Neural cell (in vitro differentiated cells): Measurements from ENCODE around the gene PID1. TPM values are rescaled to one million over a fixed set of nuclear protein-coding genes. Genes with fewer than 3 reads are reported as not detected.

Source experiments
- H2AFZ ChIP-seq: fragments of 200-600, 300-800 bp; sonication (generic), shearing (Covaris generic); 2 replicates; pipeline ENCODE4 v1.6.0; 2014; ENCODE audit warnings: low read depth, mild to moderate bottlenecking, antibody characterized with exemption, low read length, moderate library complexity
- H3F3A ChIP-seq: fragments of 200-600 bp; shearing (Covaris generic); 2 replicates; pipeline ENCODE4 v1.6.1; 2016; ENCODE audit warnings: mild to moderate bottlenecking, moderate library complexity, mixed read lengths, antibody characterized with exemption, low read length; ENCODE audit not compliant: insufficient read depth, poor library complexity, severe bottlenecking
- H3K27ac ChIP-seq: fragments of 200-600, 300-800 bp; sonication (generic), shearing (Covaris generic); 2 replicates; pipeline ENCODE4 v1.5.1; 2014; ENCODE audit warnings: mild to moderate bottlenecking, low read length, moderate library complexity
- H3K27me3 ChIP-seq: fragments of 300-800, 200-600 bp; sonication (generic), shearing (Covaris generic); 2 replicates; pipeline ENCODE4 v1.6.0; 2014; ENCODE audit warnings: mild to moderate bottlenecking, low read depth, low read length, moderate library complexity; ENCODE audit not compliant: insufficient read depth
- H3K36me3 ChIP-seq: fragments of 300-800, 200-600 bp; sonication (generic), shearing (Covaris generic); 2 replicates; pipeline ENCODE4 v1.5.1; 2014; ENCODE audit warnings: mild to moderate bottlenecking, antibody characterized with exemption, low read length, moderate library complexity; ENCODE audit not compliant: insufficient read depth
- H3K4me2 ChIP-seq: fragments of 300-800, 200-600 bp; sonication (generic), shearing (Covaris generic); 2 replicates; pipeline ENCODE4 v1.6.0; 2014; ENCODE audit warnings: mild to moderate bottlenecking, low read length
- H3K4me3 ChIP-seq: fragments of 300-800, 200-600 bp; sonication (generic), shearing (Covaris generic); 2 replicates; pipeline ENCODE4 v1.5.1; 2014; ENCODE audit warnings: mild to moderate bottlenecking, low read length, moderate library complexity
- H3K79me2 ChIP-seq: fragments of 200-600 bp; shearing (Covaris generic); replicated peaks from 2 replicates; pipeline ENCODE4 v1.6.0; 2014; ENCODE audit warnings: mild to moderate bottlenecking, low read length, moderate library complexity; ENCODE audit not compliant: insufficient read depth
- H3K9ac ChIP-seq: fragments of 300-800, 200-600 bp; sonication (generic), shearing (Covaris generic); 2 replicates; pipeline ENCODE4 v1.6.1; 2016; ENCODE audit warnings: mild to moderate bottlenecking, low read length, mixed read lengths
- H3K9me2 ChIP-seq: fragments of 200-600 bp; shearing (Covaris generic); 2 replicates; pipeline ENCODE4 v1.6.1; 2016; ENCODE audit warnings: mild to moderate bottlenecking, low read length, mixed read lengths; ENCODE audit not compliant: insufficient read depth
- H3K9me3 ChIP-seq: fragments of 200-600, 300-800 bp; sonication (generic), shearing (Covaris generic); 2 replicates; pipeline ENCODE4 v1.6.1; 2016; ENCODE audit warnings: mild to moderate bottlenecking, mixed run types, low read length, moderate library complexity, mixed read lengths
- H4K20me1 ChIP-seq: fragments of 200-600 bp; shearing (Covaris generic); 2 replicates; pipeline ENCODE4 v1.6.1; 2016; ENCODE audit warnings: mild to moderate bottlenecking, mixed run types; ENCODE audit not compliant: insufficient read depth
- EP300 ChIP-seq: fragments of 450-650 bp; conservative IDR thresholded peaks from 2 replicates; pipeline ENCODE4 v1.6.1; 2014; ENCODE audit warnings: antibody characterized with exemption, mild to moderate bottlenecking, moderate library complexity; ENCODE audit not compliant: poor library complexity, severe bottlenecking
- EZH2 ChIP-seq: fragments of 200-600, 300-800 bp; shearing (Covaris generic), sonication (generic); IDR thresholded peaks from 2 replicates; pipeline ENCODE4 v1.6.1; 2014; ENCODE audit warnings: antibody characterized with exemption, low read length, borderline replicate concordance, mild to moderate bottlenecking; ENCODE audit not compliant: insufficient read depth, poor library complexity, severe bottlenecking
- MXI1 ChIP-seq: fragments of 450-650 bp; conservative IDR thresholded peaks from 2 replicates; pipeline ENCODE4 v1.6.1; 2014; ENCODE audit warnings: antibody characterized with exemption, mild to moderate bottlenecking; ENCODE audit not compliant: poor library complexity, severe bottlenecking
- POLR2AphosphoS5 ChIP-seq: IDR thresholded peaks from 2 replicates; pipeline ENCODE4 v1.6.1; 2012
- RAD21 ChIP-seq: fragments of 450-650 bp; conservative IDR thresholded peaks from 2 replicates; pipeline ENCODE4 v1.6.1; 2014; ENCODE audit warnings: antibody characterized with exemption, mild to moderate bottlenecking, moderate library complexity
- SMC3 ChIP-seq: fragments of 450-650 bp; conservative IDR thresholded peaks from 2 replicates; pipeline ENCODE4 v1.6.1; 2014; ENCODE audit warnings: antibody characterized with exemption, mild to moderate bottlenecking, moderate library complexity; ENCODE audit not compliant: poor library complexity
- TAF1 ChIP-seq: IDR thresholded peaks from 2 replicates; pipeline ENCODE4 v1.6.1; 2012; ENCODE audit warnings: low read depth
- polyA plus RNA-seq: library from polyadenylated mRNA; depleted of rRNA; stranded (reverse); fragments of >200 nt; gene quantifications from 2 replicates; pipeline ENCODE4 v1.2.3, GENCODE V29; 2014
- TF ChIP-seq, protein P1 (sequence below): fragments of 450-650 bp; IDR thresholded peaks from 2 replicates; pipeline ENCODE4 v1.5.1; 2014; ENCODE audit warnings: antibody characterized with exemption, mild to moderate bottlenecking, moderate library complexity; ENCODE audit not compliant: poor library complexity, severe bottlenecking
- TF ChIP-seq, protein P2 (sequence below): IDR thresholded peaks from 2 replicates; pipeline ENCODE4 v1.6.1; 2012; ENCODE audit warnings: borderline replicate concordance

The PID1 gene
- polyA plus RNA-seq, 1 donor from 2014 or later, result 11.0 TPM

DNA sequence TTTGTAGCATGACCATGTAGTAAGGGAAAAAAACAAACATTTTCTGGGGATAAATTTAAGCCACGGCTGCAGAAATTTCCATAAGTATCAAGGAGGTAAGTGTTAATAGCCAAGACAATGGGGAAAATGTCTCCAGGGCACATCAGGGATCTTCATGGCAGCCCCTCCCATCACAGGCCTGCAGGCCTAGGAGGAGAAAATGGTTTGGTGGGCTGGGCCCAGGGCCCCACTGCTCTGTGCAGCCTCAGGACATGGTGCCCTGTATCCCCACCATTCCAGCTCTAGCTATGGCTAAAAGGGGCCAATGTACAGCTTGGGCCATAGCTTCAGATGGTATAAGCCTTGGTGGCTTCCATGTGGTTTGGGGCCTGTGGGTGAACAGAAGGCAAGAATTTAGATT lies 271.8 kb downstream of the PID1 start:
- Histone ChIP-seq H4K20me1 (no peaks in the 10 kb centered on the region), H3K4me2 (no peak overlapping the region), H3K27me3 (no peaks in the 10 kb centered on the region), H3K9me3 (peaks cover 11% of the 10 kb centered on the region), H3K9ac (no peak overlapping the region), H3F3A (no peaks in the 10 kb centered on the region), H2AFZ (no peak overlapping the region), H3K9me2 (no peaks in the 10 kb centered on the region), H3K79me2 (no peaks in the 10 kb centered on the region), H3K36me3 (no peaks in the 10 kb centered on the region), H3K4me3 (no peak overlapping the region), H3K27ac (no peak overlapping the region)
- TF ChIP-seq RAD21, result no peak
- no peak for TF ChIP-seq MXI1
- TF ChIP-seq EZH2, result no peak
- TF ChIP-seq, protein P1, sequence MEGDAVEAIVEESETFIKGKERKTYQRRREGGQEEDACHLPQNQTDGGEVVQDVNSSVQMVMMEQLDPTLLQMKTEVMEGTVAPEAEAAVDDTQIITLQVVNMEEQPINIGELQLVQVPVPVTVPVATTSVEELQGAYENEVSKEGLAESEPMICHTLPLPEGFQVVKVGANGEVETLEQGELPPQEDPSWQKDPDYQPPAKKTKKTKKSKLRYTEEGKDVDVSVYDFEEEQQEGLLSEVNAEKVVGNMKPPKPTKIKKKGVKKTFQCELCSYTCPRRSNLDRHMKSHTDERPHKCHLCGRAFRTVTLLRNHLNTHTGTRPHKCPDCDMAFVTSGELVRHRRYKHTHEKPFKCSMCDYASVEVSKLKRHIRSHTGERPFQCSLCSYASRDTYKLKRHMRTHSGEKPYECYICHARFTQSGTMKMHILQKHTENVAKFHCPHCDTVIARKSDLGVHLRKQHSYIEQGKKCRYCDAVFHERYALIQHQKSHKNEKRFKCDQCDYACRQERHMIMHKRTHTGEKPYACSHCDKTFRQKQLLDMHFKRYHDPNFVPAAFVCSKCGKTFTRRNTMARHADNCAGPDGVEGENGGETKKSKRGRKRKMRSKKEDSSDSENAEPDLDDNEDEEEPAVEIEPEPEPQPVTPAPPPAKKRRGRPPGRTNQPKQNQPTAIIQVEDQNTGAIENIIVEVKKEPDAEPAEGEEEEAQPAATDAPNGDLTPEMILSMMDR, result no peak
- no peak for TF ChIP-seq POLR2AphosphoS5
- TF ChIP-seq EP300, result no peak
- no peak for TF ChIP-seq SMC3
- TF ChIP-seq, protein P2, sequence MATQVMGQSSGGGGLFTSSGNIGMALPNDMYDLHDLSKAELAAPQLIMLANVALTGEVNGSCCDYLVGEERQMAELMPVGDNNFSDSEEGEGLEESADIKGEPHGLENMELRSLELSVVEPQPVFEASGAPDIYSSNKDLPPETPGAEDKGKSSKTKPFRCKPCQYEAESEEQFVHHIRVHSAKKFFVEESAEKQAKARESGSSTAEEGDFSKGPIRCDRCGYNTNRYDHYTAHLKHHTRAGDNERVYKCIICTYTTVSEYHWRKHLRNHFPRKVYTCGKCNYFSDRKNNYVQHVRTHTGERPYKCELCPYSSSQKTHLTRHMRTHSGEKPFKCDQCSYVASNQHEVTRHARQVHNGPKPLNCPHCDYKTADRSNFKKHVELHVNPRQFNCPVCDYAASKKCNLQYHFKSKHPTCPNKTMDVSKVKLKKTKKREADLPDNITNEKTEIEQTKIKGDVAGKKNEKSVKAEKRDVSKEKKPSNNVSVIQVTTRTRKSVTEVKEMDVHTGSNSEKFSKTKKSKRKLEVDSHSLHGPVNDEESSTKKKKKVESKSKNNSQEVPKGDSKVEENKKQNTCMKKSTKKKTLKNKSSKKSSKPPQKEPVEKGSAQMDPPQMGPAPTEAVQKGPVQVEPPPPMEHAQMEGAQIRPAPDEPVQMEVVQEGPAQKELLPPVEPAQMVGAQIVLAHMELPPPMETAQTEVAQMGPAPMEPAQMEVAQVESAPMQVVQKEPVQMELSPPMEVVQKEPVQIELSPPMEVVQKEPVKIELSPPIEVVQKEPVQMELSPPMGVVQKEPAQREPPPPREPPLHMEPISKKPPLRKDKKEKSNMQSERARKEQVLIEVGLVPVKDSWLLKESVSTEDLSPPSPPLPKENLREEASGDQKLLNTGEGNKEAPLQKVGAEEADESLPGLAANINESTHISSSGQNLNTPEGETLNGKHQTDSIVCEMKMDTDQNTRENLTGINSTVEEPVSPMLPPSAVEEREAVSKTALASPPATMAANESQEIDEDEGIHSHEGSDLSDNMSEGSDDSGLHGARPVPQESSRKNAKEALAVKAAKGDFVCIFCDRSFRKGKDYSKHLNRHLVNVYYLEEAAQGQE, result no peak
- no peak for TF ChIP-seq TAF1

DNA sequence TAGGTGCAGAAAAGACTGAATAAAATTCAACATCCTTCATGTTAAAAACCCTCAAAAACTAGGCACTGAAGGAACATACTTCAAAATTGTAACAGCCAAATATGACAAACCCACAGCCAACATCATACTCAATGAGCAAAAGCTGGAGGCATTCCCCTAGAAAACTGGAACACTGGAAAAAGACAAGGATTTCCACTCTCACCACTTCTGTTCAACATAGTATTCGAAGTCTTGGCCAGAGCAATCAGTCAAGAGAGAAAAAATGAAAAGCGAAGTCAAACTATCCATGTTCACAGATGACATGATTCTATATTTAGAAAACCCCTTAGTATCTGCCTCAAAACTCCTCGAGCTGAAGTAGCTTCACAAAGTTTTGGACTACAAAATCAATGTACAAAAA lies 282.3 kb downstream of the PID1 start:
- no peak overlapping the region for H2AFZ ChIP-seq
- H3F3A ChIP-seq, result no peaks in the 10 kb centered on the region
- no peaks in the 10 kb centered on the region for H3K27me3 ChIP-seq
- no peaks in the 10 kb centered on the region for H3K79me2 ChIP-seq
- no peaks in the 10 kb centered on the region for H4K20me1 ChIP-seq
- no peak overlapping the region for H3K4me3 ChIP-seq
- H3K36me3 ChIP-seq, result no peaks in the 10 kb centered on the region
- no peak overlapping the region for H3K9ac ChIP-seq
- H3K27ac ChIP-seq, result no peak overlapping the region
- TF ChIP-seq, protein P1, result no peak
- TF ChIP-seq RAD21 (no peak), SMC3 (no peak), TAF1 (no peak), EP300 (no peak), EZH2 (no peak), MXI1 (no peak), POLR2AphosphoS5 (no peak)
- TF ChIP-seq, protein P2, result no peak
- H3K4me2 ChIP-seq, result no peak overlapping the region
- peaks cover 9% of the 10 kb centered on the region for H3K9me3 ChIP-seq
- no peaks in the 10 kb centered on the region for H3K9me2 ChIP-seq
